ENCODE data around the gene PRIM1.
A peak's percentile ranks its signal among the peaks of the same experiment; 100 is the strongest.
"Not testable (repeated sequence)": the region's sequence is repeated elsewhere in the genome, so short reads cannot be mapped to it uniquely, and the experiment has no call there.

The PRIM1 gene

DNA sequence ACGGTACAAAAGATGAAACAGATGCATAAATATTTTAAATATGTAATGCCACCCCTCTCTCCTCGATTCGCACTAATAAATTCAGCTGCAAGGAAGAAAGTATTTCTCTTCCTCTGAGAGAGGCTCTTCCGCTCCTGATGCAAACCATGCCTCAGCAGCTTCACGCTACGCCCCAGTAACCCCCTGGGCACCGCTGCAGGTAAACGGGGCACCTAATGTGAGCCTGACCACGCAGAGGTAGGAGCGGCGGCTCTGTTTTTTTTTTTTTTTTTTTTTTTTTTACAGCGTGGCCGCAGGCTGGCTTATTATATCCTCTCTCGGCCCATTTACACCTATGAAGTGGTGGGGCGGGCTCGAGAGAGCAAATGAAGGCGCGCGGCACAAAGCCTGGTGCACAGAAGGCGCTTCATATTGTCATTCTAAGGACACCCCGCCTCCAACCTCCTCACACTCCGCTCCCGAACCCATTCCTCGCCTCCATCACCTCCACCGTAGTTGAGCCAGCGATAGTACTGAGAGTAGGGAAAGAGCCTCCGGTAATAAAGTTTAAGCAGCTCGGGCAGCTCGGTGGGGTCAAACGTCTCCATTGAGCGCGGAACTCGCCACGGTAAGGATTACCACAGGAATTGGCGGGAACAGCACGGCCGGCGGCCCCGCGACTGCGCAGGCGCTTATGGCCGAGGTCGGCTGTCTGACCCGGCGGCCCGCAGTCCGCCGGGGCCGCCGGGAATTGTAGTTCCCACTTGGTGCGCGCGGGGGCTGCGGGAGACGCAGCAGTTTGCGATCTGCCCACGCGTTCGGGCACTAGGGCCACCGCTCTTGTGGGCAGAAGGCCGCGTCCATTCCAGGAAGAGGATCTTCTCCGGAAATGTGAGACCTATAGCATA, at the start of gene PRIM1:
PRIM1 (minus strand) TSS at position 612 of the 887 bp plus-strand sequence; CDS start at position 587, 25 bp downstream.
- peak; percentile 45 to 92 (median 76) for DNase-seq (ENCODE audit: low read depth in 4 of 4, low spot score in 1 of 4)

DNA sequence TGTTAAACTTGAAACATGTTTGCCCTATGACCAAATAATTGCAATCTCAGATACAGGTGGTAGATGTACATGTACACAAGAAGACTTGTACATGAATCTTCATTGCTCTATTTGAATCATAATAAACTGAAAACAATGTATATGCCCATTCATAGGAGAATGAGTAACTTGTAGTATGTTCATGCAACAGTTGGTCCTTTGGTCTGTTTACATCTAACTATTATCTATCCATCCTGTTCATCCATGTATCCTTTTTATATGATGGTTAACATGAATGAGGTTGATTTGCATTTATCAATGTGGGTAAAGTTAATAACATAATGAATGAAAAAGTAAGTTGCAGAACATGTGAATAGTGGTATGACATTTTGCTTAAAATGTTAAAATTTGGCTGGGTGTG, 48.1 kb upstream of the PRIM1 start:
- DNase-seq (ENCODE audit: low read depth in 4 of 4, low spot score in 1 of 4) = no peak

DNA sequence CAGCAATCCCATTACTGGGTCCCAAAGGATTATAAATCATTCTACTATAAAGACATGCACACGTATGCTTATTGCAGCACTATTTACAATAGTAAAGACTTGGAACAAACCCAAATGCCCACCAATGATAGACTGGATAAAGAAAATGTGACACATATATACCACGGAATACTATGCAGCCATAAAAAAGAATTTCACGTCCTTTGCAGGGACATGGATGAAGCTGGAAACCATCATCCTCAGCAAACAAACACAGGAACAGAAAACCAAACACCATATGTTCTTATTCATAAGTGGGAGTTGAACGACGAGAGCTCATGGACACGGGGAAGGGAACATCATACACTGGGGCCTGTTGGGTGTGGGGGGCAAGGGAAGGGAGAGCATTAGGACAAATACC, 47.2 kb upstream of the PRIM1 start:
- not testable (repeated sequence) for DNase-seq (ENCODE audit: low read depth in 4 of 4, low spot score in 1 of 4)

DNA sequence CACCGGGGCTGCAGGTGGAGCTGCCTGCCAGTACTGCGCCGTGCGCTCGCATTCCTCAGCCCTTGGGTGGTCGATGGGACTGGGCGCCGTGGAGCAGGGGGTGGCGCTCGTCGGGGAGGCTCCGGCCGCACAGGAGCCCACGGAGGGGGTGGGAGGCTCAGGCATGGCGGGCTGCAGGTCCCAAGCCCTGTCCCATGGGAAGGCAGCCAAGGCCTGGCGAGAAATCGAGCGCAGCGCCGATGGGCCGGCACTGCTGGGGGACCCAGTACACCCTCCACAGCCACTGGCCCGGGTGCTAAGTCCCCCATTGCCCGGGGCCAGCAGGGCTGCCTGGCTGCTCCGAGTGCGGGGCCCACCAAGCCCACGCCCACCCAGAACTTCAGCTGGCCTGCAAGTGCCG, 43.7 kb upstream of the PRIM1 start:
- not testable (repeated sequence) for DNase-seq (ENCODE audit: low read depth in 4 of 4, low spot score in 1 of 4)

DNA sequence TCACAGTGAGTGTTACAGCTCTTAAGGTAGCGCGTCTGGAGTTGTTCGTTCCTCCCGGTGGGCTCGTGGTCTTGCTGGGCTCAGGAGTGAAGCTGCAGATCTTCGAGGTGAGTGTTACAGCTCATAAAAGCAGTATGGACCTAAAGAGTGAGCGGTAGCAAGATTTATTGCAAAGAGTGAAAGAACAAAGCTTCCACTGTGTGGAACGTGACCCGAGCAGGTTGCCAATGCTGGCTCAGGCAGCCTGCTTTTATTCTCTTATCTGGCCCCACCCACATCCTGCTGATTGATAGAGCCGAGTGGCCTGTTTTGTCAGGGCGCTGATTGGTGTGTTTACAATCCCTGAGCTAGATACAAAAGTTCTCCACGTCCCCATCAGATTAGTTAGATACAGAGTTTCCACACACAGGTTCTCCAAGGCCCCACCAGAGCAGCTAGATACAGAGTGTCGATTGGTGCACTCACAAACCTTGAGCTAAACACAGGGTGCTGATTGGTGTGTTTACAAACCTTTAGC, 43.0 kb upstream of the PRIM1 start:
- not testable (repeated sequence) for DNase-seq (ENCODE audit: low read depth in 4 of 4, low spot score in 1 of 4)

DNA sequence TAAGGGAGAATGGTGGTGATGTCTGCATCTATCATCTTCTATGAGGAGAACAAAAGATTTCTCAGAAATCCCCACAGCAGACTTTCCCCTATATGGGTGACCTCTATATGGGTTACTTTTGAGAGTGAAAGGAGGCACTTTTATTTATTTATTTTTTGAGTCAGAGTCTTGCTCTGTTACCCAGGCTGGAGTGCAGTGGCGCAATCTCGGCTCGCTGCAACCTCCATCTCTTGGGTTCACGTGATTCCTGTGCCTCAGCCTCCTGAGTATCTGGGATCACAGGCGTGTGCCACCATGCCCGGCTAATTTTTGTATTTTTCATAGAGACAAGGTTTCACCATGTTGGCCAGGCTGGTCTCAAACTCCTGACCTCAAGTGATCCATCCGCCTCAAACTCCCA, 41.0 kb upstream of the PRIM1 start:
- not testable (repeated sequence) for DNase-seq (ENCODE audit: low read depth in 4 of 4, low spot score in 1 of 4)

DNA sequence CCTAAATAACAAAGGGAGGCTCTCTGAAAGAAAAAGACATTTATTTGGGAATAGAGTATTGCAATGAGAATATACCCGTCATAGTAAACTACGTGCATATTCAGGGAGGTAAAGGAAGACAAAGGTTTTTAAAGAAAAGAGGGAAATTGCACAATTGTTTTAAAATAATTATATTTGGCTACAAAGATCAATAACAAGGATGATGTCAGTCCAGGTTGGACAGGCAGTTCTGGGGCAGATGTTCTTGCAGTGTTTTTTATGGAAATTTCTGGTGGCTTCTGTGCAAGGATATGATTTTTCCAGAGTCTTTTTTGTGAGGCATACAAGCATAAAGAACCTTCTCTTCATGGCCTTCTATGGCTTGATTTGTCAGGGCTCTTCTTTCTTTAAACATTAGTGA, 40.6 kb upstream of the PRIM1 start:
- DNase-seq (ENCODE audit: low read depth in 4 of 4, low spot score in 1 of 4) = no peak

DNA sequence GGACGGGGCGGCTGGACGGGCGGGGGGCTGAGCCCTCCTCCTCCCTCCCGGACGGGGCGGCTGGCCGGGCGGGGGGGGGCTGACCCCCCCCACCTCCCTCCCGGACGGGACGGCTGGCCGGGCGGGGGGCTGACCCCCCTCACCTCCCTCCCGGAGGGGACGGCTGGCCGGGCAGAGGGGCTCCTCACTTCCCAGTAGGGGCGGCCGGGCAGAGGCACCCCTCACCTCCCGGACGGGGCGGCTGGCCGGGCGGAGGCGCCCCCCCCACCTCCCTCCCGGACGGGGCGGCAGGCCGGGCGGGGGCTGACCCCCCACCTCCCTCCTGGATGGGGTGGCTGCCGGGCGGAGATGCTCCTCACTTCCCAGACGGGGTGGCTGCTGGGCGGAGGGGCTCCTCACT, 37.3 kb upstream of the PRIM1 start:
- not testable (repeated sequence) for DNase-seq (ENCODE audit: low read depth in 4 of 4, low spot score in 1 of 4)

DNA sequence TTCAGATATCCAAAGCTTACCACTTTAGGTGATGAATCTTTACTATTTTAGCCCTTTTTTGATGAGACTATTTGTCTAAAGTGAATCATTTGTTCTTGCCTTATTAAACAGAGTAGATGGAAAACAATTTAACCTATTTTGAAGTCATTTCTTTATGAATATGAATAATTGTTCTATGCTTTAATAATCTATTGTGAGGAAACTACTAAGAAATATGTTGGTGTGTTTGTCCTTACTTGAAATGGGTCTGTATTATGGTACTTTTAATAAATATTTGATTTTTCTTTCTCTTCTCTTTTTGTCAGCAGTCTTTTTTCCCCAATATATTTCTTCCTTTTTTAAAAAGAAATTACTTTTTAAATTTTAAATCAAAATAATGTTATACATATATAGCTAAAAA, 35.4 kb upstream of the PRIM1 start:
- no peak for DNase-seq (ENCODE audit: low read depth in 4 of 4, low spot score in 1 of 4)

DNA sequence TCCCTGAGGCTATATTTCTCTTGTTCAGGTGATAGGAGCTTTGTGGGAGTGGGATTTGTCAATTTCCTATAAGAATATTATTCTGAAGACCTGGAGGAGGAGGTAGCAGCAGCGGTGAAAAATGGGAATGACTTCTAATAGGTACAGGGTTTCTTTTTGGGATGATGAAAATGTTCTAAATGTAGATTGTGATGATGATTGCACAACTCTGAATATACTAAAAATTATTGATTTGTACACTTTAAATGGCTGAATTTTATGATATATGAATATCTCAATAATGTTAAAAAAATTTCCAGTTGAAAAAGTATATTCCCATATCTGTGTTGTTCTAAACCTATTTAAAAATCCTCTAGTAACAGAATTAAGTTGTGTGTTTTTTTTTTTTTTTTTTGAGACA, 33.8 kb upstream of the PRIM1 start:
- no peak for DNase-seq (ENCODE audit: low read depth in 4 of 4, low spot score in 1 of 4)

DNA sequence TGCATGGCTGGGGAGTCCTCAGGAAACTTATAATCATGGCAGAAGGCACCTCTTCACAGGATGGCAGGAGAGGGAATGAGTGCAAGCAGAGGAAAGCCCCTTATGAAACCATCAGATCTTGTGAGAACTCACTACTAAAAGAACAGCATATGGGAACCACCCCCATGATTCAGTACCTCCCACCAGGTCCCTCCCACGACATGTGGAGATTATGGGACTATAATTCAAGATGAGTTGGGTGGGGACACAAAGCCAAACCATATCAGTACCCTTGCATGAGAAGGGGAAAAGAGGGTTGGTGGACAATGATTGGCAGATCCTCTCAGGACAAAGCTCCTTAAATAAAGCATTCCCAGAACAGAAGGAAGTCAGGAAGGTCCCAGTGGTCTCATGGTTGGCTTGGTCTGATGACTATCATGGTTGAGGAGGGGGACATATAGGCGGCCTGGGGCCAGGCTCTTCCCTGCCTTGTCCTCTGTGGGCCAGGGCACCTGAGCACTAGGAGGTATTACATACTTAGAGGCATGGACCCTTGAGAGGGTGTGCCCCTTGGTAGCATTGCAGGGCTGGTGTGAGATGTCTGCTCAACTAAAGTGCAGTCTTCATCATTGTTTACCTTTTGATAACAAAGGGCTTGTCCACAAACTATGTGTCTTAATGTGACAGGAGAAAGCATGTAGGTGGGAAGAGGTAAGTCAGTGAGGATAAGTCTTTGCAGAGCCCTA, 33.2 kb upstream of the PRIM1 start:
- DNase-seq (ENCODE audit: low read depth in 4 of 4, low spot score in 1 of 4) = no peak

DNA sequence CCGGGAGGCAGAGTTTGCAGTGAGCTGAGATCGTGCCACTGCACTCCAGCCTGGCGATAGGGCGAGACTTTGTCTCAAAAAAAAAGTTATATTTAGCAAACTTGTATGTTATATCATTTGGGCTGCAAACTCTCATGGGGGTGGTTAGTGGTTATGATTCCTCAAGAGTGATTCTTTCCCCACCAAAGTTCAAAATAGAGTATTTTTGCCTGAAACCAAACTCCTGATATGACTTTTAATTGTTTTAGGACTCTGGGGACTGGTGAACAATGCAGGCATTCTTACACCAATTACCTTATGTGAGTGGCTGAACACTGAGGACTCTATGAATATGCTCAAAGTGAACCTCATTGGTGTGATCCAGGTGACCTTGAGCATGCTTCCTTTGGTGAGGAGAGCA, 29.6 kb upstream of the PRIM1 start:
- DNase-seq (ENCODE audit: low read depth in 4 of 4, low spot score in 1 of 4) = no peak

DNA sequence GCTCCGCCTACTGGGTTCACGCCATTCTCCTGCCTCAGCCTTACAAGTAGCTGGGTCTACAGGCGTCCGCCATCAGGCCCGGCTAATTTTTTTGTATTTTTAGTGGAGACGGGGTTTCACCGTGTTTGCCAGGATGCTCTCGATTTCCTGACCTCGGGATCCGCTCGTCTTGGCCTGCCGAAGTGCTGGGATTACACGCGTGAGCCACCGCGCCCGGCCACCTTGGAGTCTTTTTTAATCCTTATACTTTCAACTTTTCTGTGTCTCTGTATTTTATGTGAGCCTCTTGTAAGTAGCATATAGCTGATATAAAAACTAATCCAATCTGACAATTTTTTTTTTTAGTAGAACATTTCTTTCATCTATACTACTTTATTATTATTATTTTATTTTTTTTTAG, 26.6 kb upstream of the PRIM1 start:
- no peak for DNase-seq (ENCODE audit: low read depth in 4 of 4, low spot score in 1 of 4)

DNA sequence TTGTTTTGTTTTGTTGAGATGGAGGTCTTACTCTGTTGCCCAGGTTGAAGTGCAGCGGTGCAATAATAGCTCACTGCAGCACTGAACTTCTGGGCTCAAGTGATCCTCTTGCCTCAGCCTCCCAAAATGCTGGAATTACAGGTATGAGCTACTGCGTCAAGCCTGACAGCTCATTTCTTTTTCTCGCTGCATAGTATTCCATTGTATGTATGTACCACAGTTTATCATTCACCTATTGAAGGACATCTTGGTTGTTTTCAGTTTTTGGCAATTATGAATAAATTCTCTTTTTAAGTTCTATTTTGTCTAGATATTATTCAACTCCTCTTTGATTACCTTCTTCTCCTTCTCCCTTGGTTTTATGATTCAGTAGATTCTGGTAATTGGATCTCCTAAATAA, 24.5 kb upstream of the PRIM1 start:
- DNase-seq (ENCODE audit: low read depth in 4 of 4, low spot score in 1 of 4) = no peak

DNA sequence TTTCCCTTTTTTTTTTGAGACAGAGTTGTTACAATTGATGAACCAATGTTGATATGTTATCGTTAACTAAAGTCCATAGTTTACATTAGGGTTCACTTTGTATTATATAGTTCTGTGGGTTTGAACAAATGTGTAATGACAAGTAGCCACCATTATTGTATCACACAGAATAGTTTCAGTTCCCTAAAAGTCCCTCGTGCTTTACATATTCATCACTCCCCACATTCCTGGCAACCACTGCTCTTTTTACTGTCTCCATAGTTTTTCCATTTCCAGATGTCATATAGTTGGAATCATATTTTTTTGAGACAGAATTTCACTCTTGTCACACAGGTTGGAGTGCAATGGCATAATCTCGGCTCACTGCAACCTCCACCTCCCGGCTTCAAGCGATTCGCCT, 23.5 kb upstream of the PRIM1 start:
- DNase-seq (ENCODE audit: low read depth in 4 of 4, low spot score in 1 of 4) = no peak

DNA sequence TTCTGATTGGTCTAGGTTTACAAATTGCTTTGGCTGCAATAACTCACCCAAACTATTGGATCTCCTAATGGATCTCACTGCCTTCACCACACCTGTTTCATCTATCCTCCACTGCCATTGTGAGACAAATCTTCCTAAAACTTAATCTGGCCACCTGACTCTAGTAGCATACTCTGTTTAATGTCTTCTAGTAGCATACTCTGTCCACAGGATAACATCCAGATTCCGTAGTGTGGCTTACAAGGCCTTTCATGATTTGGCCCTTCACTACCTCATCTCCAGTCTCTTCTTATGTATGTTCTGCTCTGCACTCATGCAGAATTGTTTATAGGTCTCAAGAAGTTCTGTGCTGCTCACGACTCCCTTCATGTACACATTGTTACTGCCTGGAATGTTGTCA, 21.0 kb upstream of the PRIM1 start:
- no peak for DNase-seq (ENCODE audit: low read depth in 4 of 4, low spot score in 1 of 4)

DNA sequence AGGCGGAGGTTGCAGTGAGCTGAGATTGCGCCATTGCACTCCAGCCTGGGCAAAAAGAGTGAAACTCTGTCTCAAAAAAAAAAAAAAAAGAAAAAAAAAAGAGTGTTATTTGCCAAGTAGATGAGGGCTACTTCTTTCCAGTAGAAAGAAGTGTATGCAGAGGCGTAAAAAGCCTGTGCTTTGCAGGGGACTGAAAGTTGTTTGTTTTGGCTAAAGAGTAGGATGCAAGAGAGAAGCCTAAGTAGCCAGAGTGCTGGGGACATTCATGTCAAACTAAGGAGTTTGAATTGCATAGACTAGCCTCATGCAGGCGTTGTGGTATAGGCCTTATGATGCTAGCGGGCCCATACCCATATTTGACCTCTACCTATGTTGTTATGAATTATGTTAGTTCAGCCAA, 20.5 kb upstream of the PRIM1 start:
- no peak for DNase-seq (ENCODE audit: low read depth in 4 of 4, low spot score in 1 of 4)

DNA sequence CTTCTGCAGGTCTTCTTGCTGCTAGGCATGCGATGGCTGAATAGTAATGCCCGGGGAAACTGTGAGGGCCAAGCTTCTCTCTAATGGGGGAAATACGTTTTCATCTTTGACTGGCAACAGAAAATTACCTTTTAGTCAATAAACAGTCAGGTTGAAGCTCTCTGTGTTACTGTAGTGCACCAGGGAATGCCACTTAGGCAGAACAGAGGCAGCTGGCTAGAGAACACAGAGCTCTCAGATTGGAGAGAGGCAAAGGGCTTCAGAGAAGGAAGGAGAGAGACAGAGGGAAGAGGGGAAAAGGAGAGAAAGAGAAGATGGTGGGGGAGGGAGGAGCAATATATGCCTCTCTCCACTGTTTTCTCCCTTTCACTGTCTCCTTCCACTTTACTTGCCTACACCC, 17.7 kb upstream of the PRIM1 start:
- no peak for DNase-seq (ENCODE audit: low read depth in 4 of 4, low spot score in 1 of 4)

DNA sequence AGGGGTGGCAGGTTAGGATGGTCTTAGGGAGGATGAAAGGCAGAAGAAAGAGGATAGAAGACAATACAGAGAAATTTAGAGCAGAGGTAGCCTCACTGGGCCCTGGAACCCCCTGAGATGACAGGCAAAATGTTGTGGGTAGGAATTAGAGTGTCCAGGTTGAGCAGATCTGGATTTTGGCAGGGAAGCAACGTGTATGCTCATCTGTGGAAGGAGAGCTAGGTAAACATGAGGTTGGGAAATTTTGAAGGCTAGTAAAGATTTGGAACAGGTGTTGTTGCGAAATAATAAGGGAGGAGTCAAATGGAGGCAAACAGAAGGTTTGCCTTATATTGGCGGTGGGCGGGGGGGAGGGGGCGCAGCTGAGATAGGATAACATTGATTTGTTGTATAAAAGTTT, 16.3 kb upstream of the PRIM1 start:
- DNase-seq (ENCODE audit: low read depth in 4 of 4, low spot score in 1 of 4) = no peak

DNA sequence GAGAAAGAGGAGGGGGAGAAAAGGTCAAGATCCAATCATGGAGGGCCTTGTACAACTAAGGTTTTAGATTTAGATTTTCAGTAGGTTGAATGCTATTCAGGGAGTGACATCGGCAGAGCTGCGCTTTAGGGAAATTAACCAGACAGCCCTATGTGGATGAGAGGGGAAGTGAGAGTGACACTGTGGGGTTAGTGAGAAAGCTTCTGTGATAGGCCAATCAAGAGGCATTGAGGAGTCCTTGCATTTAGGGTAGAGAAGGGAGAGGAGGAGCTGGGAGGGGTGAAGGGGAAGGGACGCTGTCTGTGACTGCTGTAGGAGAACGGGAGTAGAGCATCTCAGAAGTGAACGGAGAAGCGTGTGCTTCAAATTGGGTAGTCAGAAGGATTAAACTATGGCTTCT, 14.4 kb upstream of the PRIM1 start:
- DNase-seq (ENCODE audit: low read depth in 4 of 4, low spot score in 1 of 4) = no peak

DNA sequence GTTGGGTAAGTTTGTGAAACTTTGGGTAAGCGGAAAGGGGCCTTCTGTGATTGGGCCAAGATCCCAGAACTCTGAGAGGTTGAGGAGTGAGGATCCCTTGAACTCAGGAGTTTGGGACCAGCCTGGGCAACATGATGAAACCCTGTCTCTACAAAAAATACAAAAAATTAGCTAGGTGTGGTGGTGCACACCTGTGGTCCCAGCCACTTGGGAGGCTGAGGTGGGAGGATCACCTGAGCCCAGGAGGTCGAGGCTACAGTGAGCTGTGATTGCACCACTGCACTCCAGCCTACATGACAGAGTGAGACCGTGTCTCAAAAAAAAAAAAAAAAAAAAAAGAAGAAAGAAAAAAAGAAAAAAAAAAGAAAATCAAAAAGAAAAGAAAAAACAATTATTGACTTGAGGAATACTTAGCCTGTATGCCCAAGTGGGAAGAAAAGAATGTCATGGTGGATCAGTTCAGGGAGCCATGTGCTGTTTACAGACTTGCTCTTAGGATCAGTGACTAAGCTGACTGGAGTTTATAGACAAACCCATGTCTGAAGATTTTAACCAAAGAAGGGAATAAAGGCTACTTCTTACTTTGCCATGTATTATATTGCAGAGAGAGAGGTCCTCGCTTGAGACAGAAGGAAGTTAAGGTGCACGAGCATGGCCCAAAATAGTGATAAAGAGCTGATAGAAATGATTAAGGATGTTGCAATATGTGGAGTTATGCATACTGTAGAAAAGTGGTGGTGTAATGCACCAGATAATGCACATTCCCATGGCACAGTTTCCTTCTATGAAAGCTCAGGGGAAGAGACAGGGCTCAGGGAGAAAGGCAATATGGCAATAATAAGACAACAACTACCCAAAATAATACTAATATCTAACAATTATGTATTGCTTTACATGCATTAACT, 11.9 kb upstream of the PRIM1 start:
- DNase-seq (ENCODE audit: low read depth in 4 of 4, low spot score in 1 of 4) = no peak
